Osteocyte (in vitro differentiated cells): ENCODE measurements around the gene RIMBP2. TPM values are rescaled to one million over a fixed set of nuclear protein-coding genes. Genes with fewer than 3 reads are reported as not detected.

Source experiments
- DNase-seq: peaks from one replicate; pipeline ENCODE4 v3.0.0; 2021; ENCODE audit warnings: mixed read lengths; ENCODE audit not compliant: unreplicated experiment; ENCODE audit errors: extremely low spot score
- H3K27ac Mint-ChIP-seq: one replicate; pipeline ENCODE4 v1.8.0; 2021; ENCODE audit warnings: mild to moderate bottlenecking, mixed read lengths; ENCODE audit not compliant: unreplicated experiment
- H3K27me3 Mint-ChIP-seq: one replicate; pipeline ENCODE4 v1.8.0; 2021; ENCODE audit warnings: mixed read lengths; ENCODE audit not compliant: unreplicated experiment
- H3K36me3 Mint-ChIP-seq: one replicate; pipeline ENCODE4 v1.8.0; 2021; ENCODE audit warnings: mixed read lengths; ENCODE audit not compliant: unreplicated experiment
- H3K4me1 Mint-ChIP-seq: one replicate; pipeline ENCODE4 v1.8.0; 2021; ENCODE audit warnings: mixed read lengths; ENCODE audit not compliant: unreplicated experiment
- H3K4me3 Mint-ChIP-seq: one replicate; pipeline ENCODE4 v1.8.0; 2021; ENCODE audit warnings: mild to moderate bottlenecking, moderate library complexity, mixed read lengths; ENCODE audit not compliant: unreplicated experiment
- H3K9me3 Mint-ChIP-seq: one replicate; pipeline ENCODE4 v1.8.0; 2021; ENCODE audit warnings: mixed read lengths; ENCODE audit not compliant: unreplicated experiment
- CTCF ChIP-seq: fragments of 200-600 bp; sonication (generic); IDR thresholded peaks from 2 replicates; pipeline ENCODE4 v1.5.0; 2021; ENCODE audit warnings: antibody characterized with exemption, mild to moderate bottlenecking, moderate library complexity
- total RNA-seq: library from RNA; stranded (reverse); gene quantifications from 2 replicates; pipeline ENCODE4 v1.2.1, GENCODE V29; 2021

Gene RIMBP2
- total RNA-seq, 1 donor from 2014 or later = 0.13 TPM

- no peak for DNase-seq
- Mint-ChIP-seq H3K4me1 (no peaks in the 10 kb centered on the region), H3K9me3 (peaks cover 19% of the 10 kb centered on the region), H3K27me3 (no peaks in the 10 kb centered on the region), H3K4me3 (no peak overlapping the region), H3K27ac (no peak overlapping the region), H3K36me3 (no peaks in the 10 kb centered on the region)
- no peak for TF ChIP-seq CTCF
Measured at GRCh38 chr12:130499474-130499873, 216.6 kb downstream of the RIMBP2 start.

GRCh38 chr12:130498589-130499385 is 217.3 kb downstream of the RIMBP2 start:
- H3K36me3 Mint-ChIP-seq = no peaks in the 10 kb centered on the region
- no peaks in the 10 kb centered on the region for H3K27me3 Mint-ChIP-seq
- H3K4me1 Mint-ChIP-seq = no peaks in the 10 kb centered on the region
- H3K9me3 Mint-ChIP-seq = peaks cover 18% of the 10 kb centered on the region
- H3K27ac Mint-ChIP-seq = no peak overlapping the region
- DNase-seq = no peak
- H3K4me3 Mint-ChIP-seq = no peak overlapping the region
- no peak for TF ChIP-seq CTCF

GRCh38 chr12:130497991-130498390 is 218.1 kb downstream of the RIMBP2 start:
- peaks cover 13% of the 10 kb centered on the region for H3K9me3 Mint-ChIP-seq
- no peak for DNase-seq
- no peak for TF ChIP-seq CTCF
- no peaks in the 10 kb centered on the region for H3K4me1 Mint-ChIP-seq
- H3K36me3 Mint-ChIP-seq = no peaks in the 10 kb centered on the region
- H3K4me3 Mint-ChIP-seq = no peak overlapping the region
- H3K27me3 Mint-ChIP-seq = no peaks in the 10 kb centered on the region
- no peak overlapping the region for H3K27ac Mint-ChIP-seq

- H3K4me3 Mint-ChIP-seq = no peak overlapping the region
- H3K27me3 Mint-ChIP-seq = no peaks in the 10 kb centered on the region
- H3K36me3 Mint-ChIP-seq = no peaks in the 10 kb centered on the region
- H3K4me1 Mint-ChIP-seq = no peaks in the 10 kb centered on the region
- no peak for DNase-seq
- H3K9me3 Mint-ChIP-seq = peaks cover 13% of the 10 kb centered on the region
- no peak for TF ChIP-seq CTCF
- no peak overlapping the region for H3K27ac Mint-ChIP-seq
Measured at GRCh38 chr12:130497321-130497720, 218.8 kb downstream of the RIMBP2 start.

GRCh38 chr12:130496516-130497120 is 219.5 kb downstream of the RIMBP2 start:
- Mint-ChIP-seq H3K36me3 (no peaks in the 10 kb centered on the region), H3K9me3 (peaks cover 10% of the 10 kb centered on the region), H3K27ac (no peak overlapping the region)

More at GRCh38 chr12:130496516-130497120, 219.5 kb downstream of the RIMBP2 start:
- no peak overlapping the region for H3K4me3 Mint-ChIP-seq
- no peak for DNase-seq
- H3K27me3 Mint-ChIP-seq = no peaks in the 10 kb centered on the region
- H3K4me1 Mint-ChIP-seq = no peaks in the 10 kb centered on the region
- no peak for TF ChIP-seq CTCF
